ENCODE results near the gene PDE7B.

The PDE7B gene

DNA sequence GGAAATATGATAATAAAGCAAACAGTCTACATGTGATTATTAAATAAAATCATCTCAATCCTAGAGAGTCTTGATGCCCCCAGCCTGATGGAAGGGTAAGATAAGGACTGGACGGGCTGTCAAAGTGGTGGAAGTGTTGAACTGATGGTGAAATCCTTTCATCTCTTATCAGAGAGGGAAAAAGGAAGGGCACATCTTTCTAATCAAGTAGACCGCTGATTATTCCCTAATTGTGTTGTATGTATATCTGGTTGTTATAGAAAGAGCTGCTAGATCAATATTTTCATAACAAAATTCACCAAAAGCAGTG, 184.5 kb downstream of the PDE7B start:
- DNase-seq = no peak

DNA sequence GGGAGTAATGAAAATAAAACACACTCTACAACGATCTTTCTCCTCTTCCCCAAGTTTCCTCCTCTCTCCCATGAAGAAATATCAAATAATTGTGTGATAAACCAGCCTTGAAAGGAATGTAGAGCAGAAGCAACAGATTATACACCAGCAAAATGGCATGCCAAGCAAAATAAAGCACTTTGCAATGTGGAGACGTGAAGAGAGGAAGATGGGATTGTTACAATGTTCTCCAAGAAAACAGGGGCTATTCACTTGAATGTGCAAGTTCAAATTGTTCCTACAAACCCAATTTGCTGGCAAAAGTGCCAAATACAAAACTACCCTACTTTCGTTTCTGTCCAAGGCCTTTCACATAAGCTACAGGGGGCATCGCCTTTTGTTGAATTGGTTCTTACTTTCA, 185.1 kb downstream of the PDE7B start:
- DNase-seq = no peak

DNA sequence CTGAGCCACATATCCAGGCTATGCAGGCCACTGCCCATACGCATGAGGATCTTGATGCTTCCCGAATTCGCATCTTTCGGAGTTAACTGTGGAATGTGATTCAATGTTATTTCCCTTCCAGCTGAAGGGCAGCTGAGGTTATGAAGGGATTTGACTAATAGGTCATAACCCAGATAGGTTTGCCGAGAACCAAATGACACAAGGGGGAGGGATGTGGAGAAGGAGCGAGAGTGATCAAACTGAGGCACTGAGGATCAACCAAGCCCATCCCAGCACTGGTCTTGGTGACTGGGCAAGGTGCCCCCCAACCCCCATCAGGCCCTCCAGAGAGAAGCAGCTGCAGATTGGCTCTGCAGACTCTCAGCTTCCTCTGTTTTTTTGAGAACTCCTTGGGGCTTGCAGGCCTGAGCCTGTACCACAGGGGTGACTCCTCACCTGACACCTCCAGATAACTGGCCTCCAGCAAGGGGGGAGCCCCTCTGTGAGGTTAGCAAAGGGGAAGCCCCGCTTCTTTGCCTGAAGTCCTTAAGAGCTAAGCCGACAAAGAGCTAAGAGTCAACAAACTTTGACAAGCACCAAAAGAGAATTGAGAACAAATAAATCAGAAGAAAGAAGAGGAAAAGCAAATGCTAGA, 185.9 kb downstream of the PDE7B start:
- no peak for DNase-seq

DNA sequence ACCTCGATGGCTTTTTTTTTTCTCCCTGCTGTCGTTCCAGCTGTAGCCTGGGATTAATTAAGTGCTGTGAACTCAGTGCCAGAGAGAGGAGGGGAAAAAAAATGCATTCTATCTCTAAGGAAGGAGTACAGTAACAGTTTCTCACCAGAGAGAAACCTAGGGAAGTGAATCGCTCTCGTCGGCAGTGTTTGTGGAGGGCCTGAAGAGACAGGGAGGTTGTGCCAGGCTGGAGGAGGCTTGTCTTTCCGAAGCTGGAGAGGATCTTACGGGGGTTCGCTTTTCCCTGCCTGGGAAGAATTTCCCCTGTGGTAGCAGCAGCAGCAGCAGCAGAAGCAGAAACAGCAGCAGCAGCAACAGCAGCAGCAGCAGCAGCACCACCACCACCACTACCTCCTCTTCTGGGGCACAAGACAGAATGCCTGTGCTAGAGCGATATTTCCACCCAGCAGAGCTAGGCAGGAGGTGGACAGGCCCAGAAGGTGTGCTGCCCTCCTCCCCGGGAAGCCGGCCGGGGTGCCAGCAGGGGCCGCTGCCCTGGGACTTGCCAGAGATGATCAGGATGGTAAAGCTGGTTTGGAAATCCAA, 186.5 kb downstream of the PDE7B start:
- DNase-seq = no peak

DNA sequence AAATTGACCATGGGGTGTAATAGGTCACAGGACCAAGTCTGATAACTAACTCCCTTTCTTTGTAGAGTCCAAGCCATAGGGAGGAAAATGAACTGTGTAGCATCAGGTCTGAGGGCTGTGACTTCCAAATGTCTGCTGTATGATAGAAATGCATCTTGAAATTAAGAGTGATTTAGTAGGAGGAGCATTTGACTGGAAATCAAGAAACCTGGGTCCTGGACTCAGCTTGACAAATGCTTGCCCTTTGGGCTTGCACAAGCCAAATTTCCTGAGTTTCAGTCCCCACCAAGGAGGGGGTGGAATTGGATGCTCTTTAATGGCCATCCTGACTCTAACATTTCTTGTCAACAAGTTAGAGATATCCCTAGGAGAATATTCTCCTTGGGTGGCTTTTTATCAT, 187.0 kb downstream of the PDE7B start:
- DNase-seq = no peak

DNA sequence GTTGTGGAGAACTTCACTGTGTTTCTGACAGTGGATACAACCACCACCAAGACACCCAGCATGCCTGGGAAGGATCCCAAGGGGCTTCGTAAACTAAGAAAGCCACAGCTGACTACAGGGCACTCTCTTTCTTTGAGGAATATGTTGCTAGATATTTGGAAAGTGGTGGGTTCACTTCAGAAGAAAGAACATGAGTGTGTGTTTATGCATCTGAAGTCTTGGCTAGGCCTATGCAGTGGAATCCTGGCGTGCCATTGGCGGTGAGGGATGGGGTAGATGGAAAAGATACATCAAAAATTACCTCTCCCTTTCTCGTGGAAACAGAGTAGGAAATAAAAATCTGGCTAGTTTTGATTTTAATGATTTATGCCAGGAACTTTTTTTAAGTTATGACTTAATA, 187.7 kb downstream of the PDE7B start:
- DNase-seq = no peak

DNA sequence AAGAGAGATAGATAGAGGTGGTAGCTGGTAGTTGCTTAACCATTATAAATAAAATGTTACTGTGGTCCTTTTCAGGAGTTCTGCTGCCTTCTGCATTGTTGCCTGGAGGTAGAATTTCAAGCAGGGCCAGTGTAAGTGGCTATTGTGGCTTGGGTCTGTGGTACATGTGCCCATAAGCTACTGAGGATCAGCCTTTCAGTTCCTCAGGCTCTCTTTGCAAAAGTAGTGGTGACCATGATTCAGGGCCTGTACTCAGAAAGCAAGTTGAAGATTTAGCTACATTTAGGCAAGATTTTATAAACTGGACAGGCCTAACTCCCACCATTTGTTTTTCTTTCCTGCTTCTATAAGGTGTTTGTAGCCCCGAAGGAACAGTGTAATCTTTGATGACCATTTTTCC, 199.0 kb downstream of the PDE7B start:
- DNase-seq = no peak

DNA sequence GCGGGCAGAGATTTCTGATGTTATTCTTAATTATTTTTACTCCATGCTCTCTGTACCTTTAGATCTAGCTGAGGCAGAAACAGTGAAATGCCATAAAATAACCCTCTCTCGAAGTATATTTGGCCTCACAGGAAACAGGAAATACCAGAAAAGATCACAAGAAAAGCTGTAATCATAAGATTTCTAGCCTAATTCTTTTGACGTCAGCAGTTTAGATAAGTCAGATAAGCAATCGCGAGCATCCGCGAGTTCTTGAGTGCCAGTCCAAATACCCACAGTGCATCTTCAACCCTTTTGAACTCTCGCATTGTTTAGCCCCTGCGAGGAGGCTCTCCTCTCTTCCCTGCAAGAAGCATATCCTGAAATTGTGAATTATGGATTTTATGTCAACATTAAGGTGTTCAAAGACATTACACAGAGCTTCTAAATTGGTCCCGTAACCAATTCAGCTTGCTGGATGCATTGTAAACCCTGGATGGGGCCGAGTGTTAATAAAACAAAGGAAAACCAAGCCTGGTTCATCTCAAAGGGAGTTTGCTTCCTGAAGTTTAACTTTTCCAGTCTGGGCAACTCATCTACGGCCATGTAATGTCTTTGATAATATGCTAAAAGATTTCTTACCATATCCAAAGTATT, 199.8 kb downstream of the PDE7B start:
- DNase-seq = peak; percentile 2

DNA sequence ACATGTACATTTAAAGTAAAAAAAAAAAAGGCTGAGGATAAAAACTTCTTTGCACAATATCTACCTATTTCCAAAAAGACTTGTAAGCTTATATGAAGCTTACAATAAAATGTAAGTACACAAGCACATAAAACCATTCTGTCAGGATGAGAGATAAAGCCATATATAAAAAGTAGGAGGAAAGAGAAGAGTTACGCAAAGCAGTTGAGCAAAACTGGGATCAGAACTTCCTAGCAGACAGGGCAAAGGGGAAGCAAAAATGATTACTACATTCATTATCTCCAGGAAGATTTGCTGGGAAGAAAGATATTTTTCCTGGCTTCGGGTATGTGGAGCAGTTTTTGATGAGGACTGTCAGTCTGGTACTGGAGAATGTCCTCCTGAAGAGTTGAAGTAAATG, 200.5 kb downstream of the PDE7B start:
- DNase-seq = no peak

DNA sequence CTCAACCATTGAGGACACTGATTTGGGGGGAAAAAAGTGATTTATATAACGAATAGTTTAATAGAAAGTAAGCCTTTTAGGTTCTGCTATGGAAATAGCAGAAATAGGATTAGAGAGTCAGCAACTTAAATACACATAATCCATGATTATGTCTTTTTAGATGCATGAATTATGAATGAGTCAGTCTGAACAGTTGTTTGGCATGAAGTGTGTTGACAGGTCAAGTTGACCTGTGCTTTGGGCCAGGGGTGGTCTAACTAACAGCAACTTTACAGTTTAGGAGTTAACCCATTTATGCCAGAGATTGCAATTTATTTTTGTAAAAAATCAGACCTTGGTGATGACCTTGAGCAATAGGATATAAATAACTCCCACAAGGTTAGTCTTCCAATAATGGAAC, 207.4 kb downstream of the PDE7B start:
- no peak for DNase-seq

DNA sequence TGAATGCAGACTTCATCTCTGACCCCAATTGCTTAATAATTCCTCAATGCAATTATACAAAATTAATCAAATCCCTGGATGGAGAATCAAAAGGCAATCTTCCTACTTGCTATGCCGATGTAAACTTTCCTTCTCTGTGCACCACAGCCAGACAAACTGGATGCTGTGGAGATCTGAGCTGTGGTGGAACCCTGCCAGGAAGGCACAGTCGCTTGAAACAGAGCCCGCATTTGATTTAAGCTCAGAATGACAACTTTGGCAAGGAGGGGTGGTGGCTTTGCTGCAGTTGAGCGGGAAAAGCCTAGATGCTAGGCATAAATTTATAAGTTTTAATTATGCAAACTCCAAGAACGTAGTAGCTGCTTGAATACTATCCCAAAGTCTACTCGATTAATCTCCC, 207.8 kb downstream of the PDE7B start:
- no peak for DNase-seq

DNA sequence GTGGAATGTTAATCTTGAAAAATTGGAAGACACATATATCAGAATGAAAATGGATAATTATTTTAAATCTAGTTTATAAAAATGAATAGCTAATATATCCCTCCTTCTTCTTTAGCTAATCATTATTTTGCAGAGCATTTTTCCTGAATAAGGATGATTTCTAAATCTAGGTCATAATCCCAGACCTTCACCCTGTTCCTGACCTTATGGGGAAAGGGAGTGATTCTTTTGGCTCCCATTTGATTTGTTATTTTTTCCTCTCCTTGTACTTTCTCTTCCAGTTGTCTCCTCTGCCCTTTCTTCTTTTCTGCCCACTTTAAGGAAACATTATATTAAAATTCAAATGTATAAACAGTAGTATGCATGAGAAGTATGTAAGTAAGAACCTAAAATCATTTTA, 208.6 kb downstream of the PDE7B start:
- no peak for DNase-seq

DNA sequence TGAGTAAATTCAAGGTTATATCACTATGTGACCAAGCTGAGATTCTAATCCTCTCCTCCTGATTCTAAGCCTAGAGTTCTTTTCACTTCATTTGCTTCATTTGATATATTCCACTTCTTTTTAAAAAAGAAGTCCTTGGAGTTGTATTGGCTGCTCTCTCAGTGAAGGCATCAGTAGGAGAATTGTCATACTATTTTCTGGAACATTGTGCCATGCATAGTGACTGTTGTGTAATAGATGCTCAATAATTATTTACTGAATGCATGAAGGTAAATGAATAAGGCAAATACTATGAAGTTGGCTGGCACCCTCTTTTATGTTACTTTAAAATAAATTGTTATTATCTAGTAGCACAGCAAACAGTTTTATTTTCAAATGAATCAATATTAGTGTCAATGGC, 209.3 kb downstream of the PDE7B start:
- no peak for DNase-seq

DNA sequence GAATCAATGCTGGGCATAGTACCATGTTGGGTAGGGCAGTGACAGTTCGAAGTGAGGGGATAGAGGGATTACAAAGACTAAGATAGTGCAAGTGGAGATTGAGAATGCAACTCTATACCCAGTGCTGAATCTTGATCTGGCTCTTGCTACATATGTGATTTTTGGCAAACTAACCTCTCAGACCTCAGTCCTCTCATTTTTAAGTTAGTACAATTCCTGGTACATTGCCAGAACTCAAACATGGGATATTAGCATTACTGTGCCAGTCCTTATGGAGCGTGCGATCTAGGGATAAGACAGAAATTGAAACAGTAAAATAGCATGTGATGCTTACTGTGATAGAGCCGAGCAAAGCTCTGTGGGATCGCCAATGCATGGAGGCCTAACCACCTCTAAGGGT, 210.2 kb downstream of the PDE7B start:
- no peak for DNase-seq

DNA sequence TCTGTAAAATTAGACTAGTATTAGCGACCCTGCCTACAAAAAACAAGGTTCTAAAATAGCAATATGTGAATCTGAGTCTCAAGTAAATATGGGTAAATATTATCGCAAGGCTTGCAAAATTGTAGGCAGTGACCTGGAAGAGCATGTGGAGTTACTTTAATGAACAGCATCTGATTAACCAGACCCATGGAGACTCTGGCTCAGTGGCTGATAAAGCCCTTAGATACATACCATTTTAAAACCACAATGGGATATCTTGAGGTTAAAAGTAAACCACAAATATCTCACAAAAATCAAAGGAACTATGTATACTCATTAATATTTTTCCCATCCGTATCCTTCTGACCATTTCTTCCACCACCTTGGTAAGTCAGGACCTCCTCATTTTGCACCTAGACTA, 211.6 kb downstream of the PDE7B start:
- DNase-seq = no peak

DNA sequence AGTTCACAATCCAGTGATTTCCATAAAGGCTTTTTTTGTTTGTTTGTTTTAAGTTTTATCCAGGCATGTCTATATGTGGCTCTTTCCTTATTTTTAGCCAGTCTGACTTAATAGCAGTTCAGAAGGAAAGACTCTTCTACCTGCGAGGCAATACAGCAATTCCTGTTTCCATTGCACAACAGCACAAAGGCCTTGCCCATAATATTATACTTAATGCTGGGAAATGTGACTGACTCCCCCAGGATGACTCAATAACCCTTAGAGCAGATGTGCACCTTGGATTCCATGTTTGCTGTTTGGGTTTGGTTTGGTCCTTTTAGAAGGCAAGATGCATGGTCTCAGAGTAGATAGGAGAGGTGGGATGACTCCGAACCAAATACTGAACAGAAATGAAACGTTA, 214.5 kb downstream of the PDE7B start:
- no peak for DNase-seq

DNA sequence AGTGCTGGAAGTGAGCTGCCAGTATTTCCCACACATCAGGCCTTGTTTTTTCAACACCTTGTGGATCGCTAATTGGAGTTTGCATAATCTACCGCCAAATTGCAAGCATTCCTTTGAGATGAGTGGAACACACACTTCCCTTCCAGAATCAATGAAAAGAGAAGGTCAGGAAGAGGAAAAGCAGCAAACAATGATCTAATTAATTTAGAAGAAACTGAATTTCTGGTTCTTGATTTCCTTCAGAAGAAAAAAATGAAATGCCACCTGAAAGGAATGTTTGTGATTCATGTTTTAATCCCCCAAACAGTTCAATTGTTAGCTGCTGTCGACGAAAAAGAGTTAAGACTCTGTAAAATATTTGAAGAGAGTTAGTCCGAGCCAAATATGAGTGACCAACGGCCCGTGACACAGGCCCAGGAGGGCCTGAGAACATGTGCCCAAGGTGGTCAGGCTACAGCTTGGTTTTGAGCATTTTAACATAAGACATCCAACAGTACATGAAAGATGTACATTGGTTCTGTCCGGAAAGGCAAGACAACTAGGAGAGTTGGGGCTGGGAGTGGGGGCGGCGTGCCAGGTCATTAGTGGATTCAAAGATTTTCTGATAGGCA, 216.3 kb downstream of the PDE7B start:
- DNase-seq = no peak

DNA sequence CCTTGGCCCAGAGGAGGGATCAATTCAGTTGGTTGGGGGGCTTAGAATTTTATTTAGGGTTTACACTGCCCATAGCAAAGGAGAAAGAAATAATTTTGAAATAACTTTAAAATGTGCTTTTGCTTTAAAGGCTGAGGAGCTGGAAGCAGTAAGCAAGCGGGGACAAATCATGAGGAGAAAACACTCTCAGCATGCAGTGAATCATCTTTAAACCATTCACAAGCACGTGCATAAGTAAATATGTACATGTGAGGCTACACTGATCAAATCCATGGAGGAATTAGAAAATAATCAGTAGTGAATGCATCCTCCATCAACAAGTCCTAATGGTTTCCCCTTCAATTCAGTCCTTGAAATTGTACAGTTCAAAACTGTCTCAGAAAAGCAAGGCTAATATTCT, 217.6 kb downstream of the PDE7B start:
- DNase-seq = no peak

DNA sequence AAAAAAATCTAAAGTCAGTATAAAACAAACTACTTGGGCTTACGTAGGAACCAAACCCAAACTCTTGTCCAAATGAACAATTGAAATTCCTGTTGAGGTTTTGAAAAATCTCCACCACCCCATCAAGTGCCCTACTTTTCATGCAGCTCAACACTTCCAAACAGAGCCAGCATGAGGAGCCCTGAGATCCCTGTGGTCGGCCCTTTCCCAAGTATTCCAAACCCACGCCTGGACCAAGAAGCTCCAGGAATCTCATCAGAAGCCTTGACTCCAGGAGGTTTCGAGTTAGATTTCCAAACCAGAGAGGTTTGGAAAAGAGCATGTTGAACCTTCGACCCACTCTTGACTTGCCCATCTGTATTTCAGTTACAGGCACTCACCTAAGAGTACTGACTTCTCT, 219.3 kb downstream of the PDE7B start:
- no peak for DNase-seq

DNA sequence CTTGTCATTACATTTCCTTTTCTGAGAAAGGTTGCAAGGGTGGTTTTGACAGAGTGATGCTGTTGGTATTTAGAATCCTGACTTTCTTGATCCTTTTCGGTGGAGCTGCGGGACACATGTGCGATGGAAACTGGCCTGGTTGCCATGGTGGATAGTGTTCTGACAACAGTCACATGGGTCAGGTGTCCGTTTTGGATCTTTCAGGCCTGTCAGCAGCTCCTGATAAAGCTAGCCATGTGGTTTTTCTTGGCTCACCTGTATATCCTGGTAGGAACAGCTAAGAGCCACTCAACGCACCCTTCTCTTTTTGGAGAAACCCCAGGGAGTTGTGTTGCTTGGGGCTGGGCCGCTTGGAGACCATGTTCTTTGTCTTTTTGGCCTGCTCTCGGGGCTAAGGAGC, 221.2 kb downstream of the PDE7B start:
- no peak for DNase-seq

DNA sequence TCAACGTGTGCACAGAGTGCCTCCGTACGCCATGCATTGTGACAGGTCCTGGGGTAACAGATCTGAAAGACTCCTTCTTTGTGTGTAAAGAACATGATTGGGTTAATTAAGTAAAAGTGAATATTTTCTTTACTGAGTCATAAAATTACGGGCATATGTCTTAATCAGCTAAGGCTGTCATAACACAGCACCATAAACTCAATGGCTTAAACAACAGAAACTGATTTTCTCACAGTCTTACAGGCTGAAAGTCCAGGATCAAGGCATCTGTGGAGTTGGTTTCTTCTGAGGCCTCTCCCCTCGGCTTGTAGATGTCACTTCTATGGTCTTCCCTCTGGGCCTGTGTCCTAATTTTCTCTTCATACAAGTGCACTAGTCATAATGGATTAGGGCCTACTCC, 221.7 kb downstream of the PDE7B start:
- DNase-seq = no peak

DNA sequence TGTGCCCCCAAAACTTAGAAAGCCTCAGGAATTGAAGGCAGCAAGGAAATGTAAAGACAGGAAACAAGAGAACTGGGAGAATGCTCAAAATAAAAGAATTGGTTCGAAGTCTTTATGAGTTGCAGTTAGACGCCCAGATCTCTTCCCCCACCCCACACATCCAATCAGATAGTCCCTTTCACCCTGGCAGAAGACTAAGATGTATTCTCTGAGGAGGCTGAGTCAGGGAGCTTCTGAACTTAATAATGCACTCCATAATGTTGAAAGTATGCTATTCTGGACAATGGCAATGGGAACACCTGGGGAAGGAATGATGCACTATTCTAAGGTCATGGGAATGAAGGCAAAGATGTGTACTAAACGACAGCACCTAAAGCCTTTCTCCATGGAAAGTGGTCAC, 225.0 kb downstream of the PDE7B start:
- DNase-seq = no peak

DNA sequence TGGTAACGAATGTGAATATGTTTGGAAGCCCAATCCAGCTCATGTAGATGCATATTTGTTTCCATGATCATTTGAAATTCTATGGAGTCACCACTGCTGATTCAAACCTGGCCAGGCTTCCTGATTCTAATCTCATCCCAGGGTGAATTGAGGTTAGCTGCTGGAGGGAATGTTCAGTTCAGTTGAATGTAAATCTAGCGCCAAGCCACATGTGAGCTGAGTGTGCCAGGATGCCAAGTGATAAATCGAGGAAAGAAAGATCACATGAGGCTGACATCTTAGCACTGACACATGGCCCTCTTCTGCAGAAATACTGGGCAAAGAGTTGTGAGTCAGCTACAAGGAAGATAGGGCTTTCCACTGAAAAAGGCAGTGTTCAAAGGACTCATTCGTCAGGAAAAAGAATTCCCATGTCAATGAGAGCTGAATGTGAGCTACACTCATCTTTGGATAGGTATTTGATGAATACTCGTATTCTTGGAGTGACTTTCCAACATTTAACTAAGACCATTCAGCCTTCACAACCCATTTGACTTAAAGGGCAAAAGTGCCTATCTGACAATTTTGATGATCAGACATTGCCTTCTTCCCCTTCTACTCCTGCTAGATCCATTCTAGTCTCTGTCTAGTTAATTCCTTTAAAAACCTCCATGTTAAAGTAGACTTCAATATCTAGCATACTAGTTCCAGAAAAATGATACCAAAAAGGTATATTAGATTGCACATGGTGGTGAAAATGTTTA, 226.5 kb downstream of the PDE7B start:
- DNase-seq = no peak

All from CD4-positive, alpha-beta T cell treated with Interferon gamma for 1 hour (primary cell).